K562 (cell line): ENCODE data around the gene TMEM19. TPM values are rescaled to one million over a fixed set of nuclear protein-coding genes. Genes with fewer than 3 reads are reported as not detected.

Experiments used
- ARID1B ChIP-seq: fragments of 450-650 bp; IDR thresholded peaks from 2 replicates; pipeline ENCODE4 v1.6.1; 2016; ENCODE audit warnings: antibody characterized with exemption, mild to moderate bottlenecking, inconsistent platforms
- CBFA2T2 ChIP-seq: fragments of 450-650 bp; conservative IDR thresholded peaks from 2 replicates; pipeline ENCODE4 v1.6.1; 2017; ENCODE audit warnings: mild to moderate bottlenecking
- CBFA2T3 ChIP-seq: fragments of 450-650 bp; IDR thresholded peaks from 2 replicates; pipeline ENCODE4 v1.6.1; 2017
- CHAMP1 ChIP-seq: fragments of 450-650 bp; IDR thresholded peaks from 2 replicates; pipeline ENCODE4 v1.6.1; 2016; ENCODE audit warnings: mild to moderate bottlenecking
- ELK1 ChIP-seq: sonication (generic); formaldehyde crosslinking; IDR thresholded peaks from 2 replicates; pipeline ENCODE4 v1.8.1; 2022; ENCODE audit warnings: missing genetic modification reagents
- EP300 ChIP-seq: IDR thresholded peaks from 2 replicates; pipeline ENCODE4 v1.6.1; 2012; ENCODE audit warnings: low read length, improper control_type of control experiment
- FOXK2 ChIP-seq, 2 experiments: fragments of 450-650 bp; IDR thresholded peaks in 1 of 2; conservative IDR thresholded peaks in 1 of 2; 2 replicates each; pipeline ENCODE4 v1.6.1; 2016; ENCODE audit warnings: low read depth in 2 of 2, mild to moderate bottlenecking in 1 of 2
- HNRNPL ChIP-seq: fragments of 200-400 bp; formaldehyde crosslinking; IDR thresholded peaks from 2 replicates; pipeline ENCODE4 v1.6.1; 2017; ENCODE audit warnings: low read depth, mild to moderate bottlenecking, low read length
- MTA2 ChIP-seq: fragments of 450-650 bp; IDR thresholded peaks from 2 replicates; pipeline ENCODE4 v1.6.1; 2016; ENCODE audit warnings: low read depth
- NCOR1 ChIP-seq: fragments of 450-650 bp; IDR thresholded peaks from 2 replicates; pipeline ENCODE4 v1.6.1; 2016; ENCODE audit warnings: mild to moderate bottlenecking, moderate library complexity
- NFIC ChIP-seq: fragments of 450-650 bp; IDR thresholded peaks from 2 replicates; pipeline ENCODE4 v1.6.1; 2017; ENCODE audit warnings: mild to moderate bottlenecking, inconsistent platforms
- POLR2AphosphoS5 ChIP-seq: IDR thresholded peaks from 2 replicates; pipeline ENCODE4 v1.6.1; 2011; ENCODE audit warnings: mild to moderate bottlenecking, low read depth, low read length, moderate library complexity; ENCODE audit not compliant: control insufficient read depth, insufficient read depth
- RCOR1 ChIP-seq, 2 experiments: IDR thresholded peaks; 2 replicates each; pipeline ENCODE4 v1.6.1; 2012; ENCODE audit warnings: low read depth in 2 of 2, low read length in 2 of 2, borderline replicate concordance in 1 of 2, improper control_type of control experiment in 1 of 2
- TEAD4 ChIP-seq, 2 experiments: sonication (generic) in 1 of 2; formaldehyde crosslinking in 1 of 2; IDR thresholded peaks; 2 replicates each; pipeline versions ENCODE4 v1.6.1 to v1.8.0; 2012 to 2022; ENCODE audit warnings: borderline replicate concordance in 1 of 2, inconsistent platforms in 1 of 2, low read length in 1 of 2, mild to moderate bottlenecking in 1 of 2, missing genetic modification reagents in 1 of 2
- ZFP36 ChIP-seq: fragments of 150-350 bp; IDR thresholded peaks from 2 replicates; pipeline ENCODE4 v1.6.1; 2018; ENCODE audit warnings: low read length, low read depth; ENCODE audit not compliant: partially characterized antibody
- ZFX ChIP-seq: sonication (generic); formaldehyde crosslinking; IDR thresholded peaks from 2 replicates; pipeline ENCODE4 v1.8.0; 2022; ENCODE audit warnings: mild to moderate bottlenecking, missing genetic modification reagents, moderate library complexity
- polyA plus RNA-seq, 8 experiments: library from polyadenylated mRNA; depleted of rRNA in 4 of 8; stranded (reverse) in 5 of 8; unstranded in 3 of 8; fragments of >200 nt; fragmentation: Nextera tagmentation in 2 of 8; fragmentation: Illumina TruSeq in 1 of 8; extraction: Ambion mirVana in 2 of 8; extraction: Trizol in 1 of 8; gene quantifications; 2 replicates each; pipeline versions ENCODE4 v1.2.1 to v1.2.3, GENCODE V29; 2011 to 2014; ENCODE audit warnings: inconsistent platforms in 1 of 8, missing spikeins in 1 of 8
- total RNA-seq, 7 experiments: library from RNA; depleted of rRNA in 6 of 7; stranded (reverse); fragments of >200 nt in 6 of 7; fragmentation: Illumina TruSeq in 2 of 7; extraction: Trizol in 2 of 7; gene quantifications; 2 replicates each; pipeline versions ENCODE4 v1.2.1 to v1.2.3, GENCODE V29; 2011 to 2021; ENCODE audit warnings: low replicate concordance in 1 of 7
- TF ChIP-seq, protein P1 (sequence below): sonication (generic); formaldehyde crosslinking; IDR thresholded peaks from 2 replicates; pipeline ENCODE4 v1.4.0; 2020; ENCODE audit warnings: mild to moderate bottlenecking, missing genetic modification reagents

The TMEM19 gene
- total and polyA plus RNA-seq, 9 of the 15 experiments (the other 6 are each of a cell fraction or from before 2014, with no cell fraction given), result 8.2 to 24.2 (median 17.2) TPM

- peak; percentile 35; the same call in 1 of the 2 replicates for TF ChIP-seq POLR2AphosphoS5
- no peak for TF ChIP-seq ELK1 (CRISPR knock-in tag)
- TF ChIP-seq CHAMP1, result peak; percentile 20; the same call in 1 of the 2 replicates
- TF ChIP-seq EP300, result peak; percentile 28; the same call in 1 of the 2 replicates
- TF ChIP-seq ZFP36, result peak; percentile 71
- TF ChIP-seq MTA2, result no peak
- no peak for TF ChIP-seq HNRNPL
- TF ChIP-seq FOXK2 (conservative IDR thresholded peaks at IDR 0.05 in 1 of 2, IDR thresholded peaks at IDR 0.05 in 1 of 2; ENCODE audit: low read depth in 2 of 2), result 0 out of 4 replicates have a peak, but pooled peaks have one; percentile 17 to 26
- TF ChIP-seq TEAD4 (IDR thresholded peaks at IDR 0.05; ENCODE audit: low read length), result peak; percentile 63
- no peak for TF ChIP-seq TEAD4 (CRISPR knock-in tag; IDR thresholded peaks at IDR 0.05; ENCODE audit: borderline replicate concordance)
- TF ChIP-seq CBFA2T2, result peak; percentile 46
- TF ChIP-seq ARID1B, result peak; percentile 57
- TF ChIP-seq CBFA2T3, result peak; percentile 70
- TF ChIP-seq NFIC, result peak; percentile 53
- 0 out of 4 replicates have a peak, but pooled peaks of 1 of the 2 experiments have one; percentile 7 for TF ChIP-seq RCOR1 (IDR thresholded peaks at IDR 0.05; ENCODE audit: borderline replicate concordance in 1 of 2, low read depth in 2 of 2, low read length in 2 of 2)
- no peak for TF ChIP-seq ZFX (CRISPR knock-in tag)
- TF ChIP-seq, protein P1, sequence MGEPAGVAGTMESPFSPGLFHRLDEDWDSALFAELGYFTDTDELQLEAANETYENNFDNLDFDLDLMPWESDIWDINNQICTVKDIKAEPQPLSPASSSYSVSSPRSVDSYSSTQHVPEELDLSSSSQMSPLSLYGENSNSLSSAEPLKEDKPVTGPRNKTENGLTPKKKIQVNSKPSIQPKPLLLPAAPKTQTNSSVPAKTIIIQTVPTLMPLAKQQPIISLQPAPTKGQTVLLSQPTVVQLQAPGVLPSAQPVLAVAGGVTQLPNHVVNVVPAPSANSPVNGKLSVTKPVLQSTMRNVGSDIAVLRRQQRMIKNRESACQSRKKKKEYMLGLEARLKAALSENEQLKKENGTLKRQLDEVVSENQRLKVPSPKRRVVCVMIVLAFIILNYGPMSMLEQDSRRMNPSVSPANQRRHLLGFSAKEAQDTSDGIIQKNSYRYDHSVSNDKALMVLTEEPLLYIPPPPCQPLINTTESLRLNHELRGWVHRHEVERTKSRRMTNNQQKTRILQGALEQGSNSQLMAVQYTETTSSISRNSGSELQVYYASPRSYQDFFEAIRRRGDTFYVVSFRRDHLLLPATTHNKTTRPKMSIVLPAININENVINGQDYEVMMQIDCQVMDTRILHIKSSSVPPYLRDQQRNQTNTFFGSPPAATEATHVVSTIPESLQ (CRISPR knock-in tag), result no peak
- TF ChIP-seq NCOR1, result peak; percentile 15; the same call in 1 of the 2 replicates
Measured at GRCh38 chr12:71721783-71722505, 36.1 kb downstream of the TMEM19 start (continued).
